Measurements from ENCODE around the gene SRBD1. TPM values are rescaled to one million over a fixed set of nuclear protein-coding genes. Genes with fewer than 3 reads are reported as not detected.

The SRBD1 gene
- total RNA-seq, 1 donor from 2014 or later, result 13.8 TPM

GRCh38 chr2:45406621-45407020, 204.4 kb downstream of the SRBD1 start:
- Mint-ChIP-seq H3K4me3 (ENCODE audit: unreplicated experiment) (no peak overlapping the region), H3K9me3 (ENCODE audit: unreplicated experiment) (no peaks in the 10 kb centered on the region), H3K4me1 (ENCODE audit: unreplicated experiment) (peaks cover 20% of the 10 kb centered on the region), H3K27ac (ENCODE audit: unreplicated experiment) (no peak overlapping the region), H3K36me3 (ENCODE audit: unreplicated experiment) (peaks cover 3% of the 10 kb centered on the region), H3K27me3 (ENCODE audit: unreplicated experiment) (no peaks in the 10 kb centered on the region)
- no peak for DNase-seq (ENCODE audit: extremely low spot score, unreplicated experiment)
- no peak for TF ChIP-seq CTCF (IDR thresholded peaks at IDR 0.05)

- peaks cover 3% of the 10 kb centered on the region for H3K36me3 Mint-ChIP-seq (ENCODE audit: unreplicated experiment)
Observed at GRCh38 chr2:45404807-45405297, 206.2 kb downstream of the SRBD1 start.

GRCh38 chr2:45403036-45403435, 208.0 kb downstream of the SRBD1 start:
- Mint-ChIP-seq H3K36me3 (ENCODE audit: unreplicated experiment) (no peaks in the 10 kb centered on the region), H3K4me3 (ENCODE audit: unreplicated experiment) (no peak overlapping the region), H3K4me1 (ENCODE audit: unreplicated experiment) (peaks cover 17% of the 10 kb centered on the region), H3K27me3 (ENCODE audit: unreplicated experiment) (no peaks in the 10 kb centered on the region), H3K9me3 (ENCODE audit: unreplicated experiment) (no peaks in the 10 kb centered on the region), H3K27ac (ENCODE audit: unreplicated experiment) (no peak overlapping the region)
- no peak for TF ChIP-seq CTCF (IDR thresholded peaks at IDR 0.05)
- DNase-seq (ENCODE audit: extremely low spot score, unreplicated experiment), result no peak

More at GRCh38 chr2:45404807-45405297, 206.2 kb downstream of the SRBD1 start:
- Mint-ChIP-seq H3K4me1 (ENCODE audit: unreplicated experiment) (peaks cover 15% of the 10 kb centered on the region), H3K27ac (ENCODE audit: unreplicated experiment) (no peak overlapping the region), H3K27me3 (ENCODE audit: unreplicated experiment) (no peaks in the 10 kb centered on the region), H3K4me3 (ENCODE audit: unreplicated experiment) (no peak overlapping the region), H3K9me3 (ENCODE audit: unreplicated experiment) (no peaks in the 10 kb centered on the region)
- no peak for DNase-seq (ENCODE audit: extremely low spot score, unreplicated experiment)
- no peak for TF ChIP-seq CTCF (IDR thresholded peaks at IDR 0.05)

GRCh38 chr2:45401431-45401922, 209.6 kb downstream of the SRBD1 start:
- H3K4me3 Mint-ChIP-seq (ENCODE audit: unreplicated experiment), result no peak overlapping the region
- no peak overlapping the region for H3K27ac Mint-ChIP-seq (ENCODE audit: unreplicated experiment)
- H3K4me1 Mint-ChIP-seq (ENCODE audit: unreplicated experiment), result peaks cover 25% of the 10 kb centered on the region
- TF ChIP-seq CTCF (IDR thresholded peaks at IDR 0.05), result no peak
- DNase-seq (ENCODE audit: extremely low spot score, unreplicated experiment), result no peak
- H3K36me3 Mint-ChIP-seq (ENCODE audit: unreplicated experiment), result no peaks in the 10 kb centered on the region
- H3K27me3 Mint-ChIP-seq (ENCODE audit: unreplicated experiment), result no peaks in the 10 kb centered on the region
- no peaks in the 10 kb centered on the region for H3K9me3 Mint-ChIP-seq (ENCODE audit: unreplicated experiment)

- no peak for DNase-seq (ENCODE audit: extremely low spot score, unreplicated experiment)
- no peak overlapping the region for H3K4me3 Mint-ChIP-seq (ENCODE audit: unreplicated experiment)
- no peak overlapping the region for H3K27ac Mint-ChIP-seq (ENCODE audit: unreplicated experiment)
- no peaks in the 10 kb centered on the region for H3K27me3 Mint-ChIP-seq (ENCODE audit: unreplicated experiment)
- H3K36me3 Mint-ChIP-seq (ENCODE audit: unreplicated experiment), result peaks cover 4% of the 10 kb centered on the region
- no peak for TF ChIP-seq CTCF (IDR thresholded peaks at IDR 0.05)
- no peaks in the 10 kb centered on the region for H3K9me3 Mint-ChIP-seq (ENCODE audit: unreplicated experiment)
- peaks cover 39% of the 10 kb centered on the region for H3K4me1 Mint-ChIP-seq (ENCODE audit: unreplicated experiment)
Observed at GRCh38 chr2:45399040-45399784, 211.9 kb downstream of the SRBD1 start.

Data from osteocyte (in vitro differentiated cells).